Measurements from ENCODE around the gene ZNF24. TPM values are rescaled to one million over a fixed set of nuclear protein-coding genes. Genes with fewer than 3 reads are reported as not detected.

ZNF24 gene
- total RNA-seq, 1 donor from 2014 or later, result 54.7 TPM

GRCh38 chr18:35322486-35323458 lies 21.4 kb downstream of the ZNF24 start:
- TF ChIP-seq CTCF (IDR thresholded peaks at IDR 0.05), result no peak
- Histone ChIP-seq H3K27ac (no peak overlapping the region), H3K9me3 (no peaks in the 10 kb centered on the region), H3K36me3 (no peaks in the 10 kb centered on the region), H3K4me1 (no peaks in the 10 kb centered on the region), H3K27me3 (no peaks in the 10 kb centered on the region), H3K4me3 (no peak overlapping the region)
- ATAC-seq (no peak), DNase-seq (no peak)
- intact Hi-C loops (cut with DNase I), result no loop called here

- DNase-seq (no peak), ATAC-seq (no peak)
- Histone ChIP-seq H3K4me1 (no peaks in the 10 kb centered on the region), H3K36me3 (peaks cover 10% of the 10 kb centered on the region), H3K27me3 (no peaks in the 10 kb centered on the region), H3K4me3 (no peak overlapping the region), H3K27ac (no peak overlapping the region), H3K9me3 (peaks cover 47% of the 10 kb centered on the region)
- intact Hi-C loops (cut with DNase I), result no loop called here
- no peak for TF ChIP-seq CTCF (IDR thresholded peaks at IDR 0.05)
Observed at GRCh38 chr18:35311496-35311895, 32.7 kb downstream of the ZNF24 start.

- Histone ChIP-seq H3K4me1 (no peaks in the 10 kb centered on the region), H3K36me3 (peaks cover 13% of the 10 kb centered on the region), H3K27ac (no peak overlapping the region), H3K4me3 (no peak overlapping the region), H3K9me3 (peaks cover 89% of the 10 kb centered on the region), H3K27me3 (no peaks in the 10 kb centered on the region)
- no peak for DNase-seq
- ATAC-seq, result no peak
- intact Hi-C loops (cut with DNase I), result no loop called here
- TF ChIP-seq CTCF (IDR thresholded peaks at IDR 0.05), result no peak
Observed at GRCh38 chr18:35306588-35307250, 37.5 kb downstream of the ZNF24 start.

- intact Hi-C loops (cut with DNase I), result no loop called here
- ATAC-seq, result no peak
- no peaks in the 10 kb centered on the region for H3K4me1 ChIP-seq
- H3K27ac ChIP-seq, result no peak overlapping the region
- TF ChIP-seq CTCF (IDR thresholded peaks at IDR 0.05), result no peak
- DNase-seq, result no peak
- peaks cover 25% of the 10 kb centered on the region for H3K36me3 ChIP-seq
- no peaks in the 10 kb centered on the region for H3K27me3 ChIP-seq
- peaks cover 73% of the 10 kb centered on the region for H3K9me3 ChIP-seq
- no peak overlapping the region for H3K4me3 ChIP-seq
Observed at GRCh38 chr18:35303610-35304009, 40.6 kb downstream of the ZNF24 start.

- TF ChIP-seq CTCF (IDR thresholded peaks at IDR 0.05), result no peak
- intact Hi-C loops (cut with DNase I), result no loop called here
- peaks cover 8% of the 10 kb centered on the region for H3K4me1 ChIP-seq
- DNase-seq (no peak), ATAC-seq (no peak)
- peaks cover 7% of the 10 kb centered on the region for H3K9me3 ChIP-seq
- no peaks in the 10 kb centered on the region for H3K27me3 ChIP-seq
- no peak overlapping the region for H3K4me3 ChIP-seq
- H3K36me3 ChIP-seq, result peaks cover 25% of the 10 kb centered on the region
- H3K27ac ChIP-seq, result no peak overlapping the region
Observed at GRCh38 chr18:35296060-35296459, 48.2 kb downstream of the ZNF24 start.
